IPS-18a (cell line): ENCODE measurements around the gene GPR153.
A peak's percentile ranks its signal among the peaks of the same experiment; 100 is the strongest.

ENCODE experiments used
- H3K27ac ChIP-seq: one replicate; pipeline ENCODE4 v1.5.1; 2013; ENCODE audit warnings: low read length
- H3K27me3 ChIP-seq: one replicate; pipeline ENCODE4 v1.6.1; 2013; ENCODE audit warnings: mild to moderate bottlenecking, low read length; ENCODE audit not compliant: control insufficient read depth, insufficient read depth
- H3K36me3 ChIP-seq: one replicate; pipeline ENCODE4 v1.6.1; 2013; ENCODE audit warnings: low read depth, low read length; ENCODE audit not compliant: control insufficient read depth
- H3K4me1 ChIP-seq: one replicate; pipeline ENCODE4 v1.6.1; 2013; ENCODE audit warnings: low read depth, low read length; ENCODE audit not compliant: control insufficient read depth
- H3K4me3 ChIP-seq: one replicate; pipeline ENCODE4 v1.5.1; 2013; ENCODE audit warnings: low read length
- H3K9ac ChIP-seq: one replicate; pipeline ENCODE4 v1.6.1; 2013; ENCODE audit warnings: mild to moderate bottlenecking, low read length, moderate library complexity
- H3K9me3 ChIP-seq: one replicate; pipeline ENCODE4 v1.6.1; 2013; ENCODE audit warnings: low read depth, low read length; ENCODE audit not compliant: control insufficient read depth

GPR153 gene

GRCh38 chr1:6274102-6274501 lies 13.2 kb upstream of the GPR153 start:
- Histone ChIP-seq H3K36me3 (no peaks in the 10 kb centered on the region), H3K9me3 (no peaks in the 10 kb centered on the region), H3K9ac (no peak overlapping the region), H3K27me3 (no peaks in the 10 kb centered on the region), H3K4me3 (no peak overlapping the region), H3K27ac (no peak overlapping the region), H3K4me1 (peaks cover 14% of the 10 kb centered on the region)

- no peak overlapping the region for H3K9ac ChIP-seq
- no peaks in the 10 kb centered on the region for H3K9me3 ChIP-seq
- peak overlapping the region; percentile 42 for H3K27ac ChIP-seq
- H3K4me1 ChIP-seq = peaks cover 14% of the 10 kb centered on the region
- H3K4me3 ChIP-seq = no peak overlapping the region
- no peaks in the 10 kb centered on the region for H3K27me3 ChIP-seq
- no peaks in the 10 kb centered on the region for H3K36me3 ChIP-seq
These were observed 12.5 kb upstream of the GPR153 start for GRCh38 chr1:6273380-6273891.

GRCh38 chr1:6272868-6273267 lies 12.0 kb upstream of the GPR153 start:
- peaks cover 14% of the 10 kb centered on the region for H3K4me1 ChIP-seq
- H3K27ac ChIP-seq = peak overlapping the region; percentile 42

GRCh38 chr1:6272452-6272851 lies 11.6 kb upstream of the GPR153 start:
- no peaks in the 10 kb centered on the region for H3K9me3 ChIP-seq

More at GRCh38 chr1:6272868-6273267, 12.0 kb upstream of the GPR153 start:
- Histone ChIP-seq H3K36me3 (no peaks in the 10 kb centered on the region), H3K4me3 (no peak overlapping the region), H3K9me3 (no peaks in the 10 kb centered on the region), H3K9ac (no peak overlapping the region), H3K27me3 (no peaks in the 10 kb centered on the region)

GRCh38 chr1:6271554-6271953 lies 10.7 kb upstream of the GPR153 start:
- peaks cover 14% of the 10 kb centered on the region for H3K4me1 ChIP-seq
- H3K9me3 ChIP-seq = no peaks in the 10 kb centered on the region
- no peaks in the 10 kb centered on the region for H3K36me3 ChIP-seq
- no peak overlapping the region for H3K27ac ChIP-seq
- no peak overlapping the region for H3K4me3 ChIP-seq
- H3K27me3 ChIP-seq = no peaks in the 10 kb centered on the region
- H3K9ac ChIP-seq = no peak overlapping the region

More at GRCh38 chr1:6272452-6272851, 11.6 kb upstream of the GPR153 start:
- no peaks in the 10 kb centered on the region for H3K36me3 ChIP-seq
- no peak overlapping the region for H3K27ac ChIP-seq
- no peak overlapping the region for H3K9ac ChIP-seq
- H3K27me3 ChIP-seq = no peaks in the 10 kb centered on the region
- peaks cover 14% of the 10 kb centered on the region for H3K4me1 ChIP-seq
- no peak overlapping the region for H3K4me3 ChIP-seq

GRCh38 chr1:6271006-6271405 lies 10.1 kb upstream of the GPR153 start:
- Histone ChIP-seq H3K4me1 (peaks cover 14% of the 10 kb centered on the region), H3K9me3 (no peaks in the 10 kb centered on the region), H3K9ac (no peak overlapping the region), H3K4me3 (no peak overlapping the region), H3K27ac (no peak overlapping the region), H3K36me3 (no peaks in the 10 kb centered on the region), H3K27me3 (no peaks in the 10 kb centered on the region)

- Histone ChIP-seq H3K36me3 (no peaks in the 10 kb centered on the region), H3K27ac (no peak overlapping the region), H3K27me3 (no peaks in the 10 kb centered on the region), H3K9ac (no peak overlapping the region), H3K4me3 (no peak overlapping the region), H3K9me3 (no peaks in the 10 kb centered on the region), H3K4me1 (peaks cover 14% of the 10 kb centered on the region)
These were observed 9.5 kb upstream of the GPR153 start for GRCh38 chr1:6270401-6270800.

- no peaks in the 10 kb centered on the region for H3K27me3 ChIP-seq
- no peaks in the 10 kb centered on the region for H3K36me3 ChIP-seq
- peaks cover 14% of the 10 kb centered on the region for H3K4me1 ChIP-seq
- no peak overlapping the region for H3K4me3 ChIP-seq
- H3K9me3 ChIP-seq = no peaks in the 10 kb centered on the region
- H3K9ac ChIP-seq = no peak overlapping the region
- H3K27ac ChIP-seq = no peak overlapping the region
These were observed 9.0 kb upstream of the GPR153 start for GRCh38 chr1:6269720-6270400.

- no peaks in the 10 kb centered on the region for H3K27me3 ChIP-seq
- H3K36me3 ChIP-seq = no peaks in the 10 kb centered on the region
- H3K9ac ChIP-seq = no peak overlapping the region
- H3K27ac ChIP-seq = no peak overlapping the region
- no peak overlapping the region for H3K4me3 ChIP-seq
- peaks cover 14% of the 10 kb centered on the region for H3K4me1 ChIP-seq
- no peaks in the 10 kb centered on the region for H3K9me3 ChIP-seq
These were observed 8.4 kb upstream of the GPR153 start for GRCh38 chr1:6269296-6269695.

- Histone ChIP-seq H3K27me3 (no peaks in the 10 kb centered on the region), H3K9ac (no peak overlapping the region), H3K9me3 (no peaks in the 10 kb centered on the region), H3K27ac (no peak overlapping the region), H3K4me1 (peaks cover 8% of the 10 kb centered on the region), H3K4me3 (no peak overlapping the region), H3K36me3 (no peaks in the 10 kb centered on the region)
These were observed 7.5 kb upstream of the GPR153 start for GRCh38 chr1:6268415-6268814.

- Histone ChIP-seq H3K4me1 (peaks cover 2% of the 10 kb centered on the region), H3K36me3 (no peaks in the 10 kb centered on the region), H3K27ac (no peak overlapping the region)
These were observed 6.9 kb upstream of the GPR153 start for GRCh38 chr1:6267686-6268322.

GRCh38 chr1:6266641-6267040 lies 5.7 kb upstream of the GPR153 start:
- H3K9ac ChIP-seq = no peak overlapping the region
- peaks cover 6% of the 10 kb centered on the region for H3K27me3 ChIP-seq
- peaks cover 5% of the 10 kb centered on the region for H3K4me1 ChIP-seq
- H3K27ac ChIP-seq = no peak overlapping the region
- no peak overlapping the region for H3K4me3 ChIP-seq
- H3K36me3 ChIP-seq = no peaks in the 10 kb centered on the region
- no peaks in the 10 kb centered on the region for H3K9me3 ChIP-seq

More at GRCh38 chr1:6267686-6268322, 6.9 kb upstream of the GPR153 start:
- no peaks in the 10 kb centered on the region for H3K9me3 ChIP-seq
- H3K9ac ChIP-seq = no peak overlapping the region
- no peaks in the 10 kb centered on the region for H3K27me3 ChIP-seq
- no peak overlapping the region for H3K4me3 ChIP-seq
